HCT116 (cell line): ENCODE measurements around the gene NTRK3.

Experiments
- CEBPB ChIP-seq: IDR thresholded peaks from 2 replicates; pipeline ENCODE4 v1.6.1; 2012; ENCODE audit warnings: low read depth
- CTCF ChIP-seq, 3 experiments: fragments of 200-600 bp in 1 of 3; sonication (generic) in 1 of 3; IDR thresholded peaks in 2 of 3; conservative IDR thresholded peaks in 1 of 3; 2 replicates each; pipeline ENCODE4 v1.5.1; 2012 to 2017; ENCODE audit warnings: low read depth in 2 of 3, low read length in 2 of 3, antibody characterized with exemption in 1 of 3, borderline replicate concordance in 1 of 3, control low read depth in 1 of 3, mild to moderate bottlenecking in 1 of 3, mixed read lengths in 1 of 3, mixed run types in 1 of 3, moderate library complexity in 1 of 3; ENCODE audit not compliant: insufficient read depth in 1 of 3
- EGR1 ChIP-seq: IDR thresholded peaks from 2 replicates; pipeline ENCODE4 v1.6.1; 2012; ENCODE audit warnings: low read depth
- EZH2 ChIP-seq: fragments of 200-600 bp; sonication (generic); IDR thresholded peaks from 2 replicates; pipeline ENCODE4 v1.6.1; 2017; ENCODE audit warnings: antibody characterized with exemption, mixed run types
- FOSL1 ChIP-seq: IDR thresholded peaks from 2 replicates; pipeline ENCODE4 v1.6.1; 2012; ENCODE audit warnings: low read depth
- POLR2A ChIP-seq: IDR thresholded peaks from 2 replicates; pipeline ENCODE4 v1.7.0; 2011; ENCODE audit warnings: borderline replicate concordance; ENCODE audit not compliant: insufficient read depth, insufficient read length; ENCODE audit errors: extremely low read depth
- POLR2AphosphoS5 ChIP-seq: IDR thresholded peaks from 2 replicates; pipeline ENCODE4 v1.6.1; 2011; ENCODE audit warnings: mild to moderate bottlenecking, low read depth, low read length, moderate library complexity
- SRF ChIP-seq: IDR thresholded peaks from 2 replicates; pipeline ENCODE4 v1.6.1; 2012; ENCODE audit warnings: low read depth
- TCF7L2 ChIP-seq: IDR thresholded peaks from 2 replicates; pipeline ENCODE4 v1.7.0; 2011; ENCODE audit warnings: borderline replicate concordance, inconsistent platforms; ENCODE audit not compliant: insufficient read depth, insufficient read length; ENCODE audit errors: extremely low read depth
- ZNF274 ChIP-seq: fragments of 200-500 bp; sonication (Bioruptor generic); IDR thresholded peaks from 2 replicates; pipeline ENCODE4 v1.6.1; 2014; ENCODE audit warnings: mild to moderate bottlenecking, low read depth, low read length, inconsistent platforms

- TF ChIP-seq SRF (no peak), POLR2AphosphoS5 (no peak), POLR2A (no peak), ZNF274 (no peak), CTCF (IDR thresholded peaks at IDR 0.05 in 2 of 3, conservative IDR thresholded peaks at IDR 0.05 in 1 of 3; ENCODE audit: borderline replicate concordance in 1 of 3, insufficient read depth in 1 of 3, low read depth in 2 of 3, low read length in 2 of 3) (no peak), TCF7L2 (no peak), EZH2 (no peak), EGR1 (no peak), FOSL1 (no peak), CEBPB (no peak)
These were observed 16.9 kb downstream of the NTRK3 start for GRCh38 chr15:88239594-88239993.
